Glutamatergic neuron (in vitro differentiated cells): ENCODE measurements around the gene RAB10. TPM values are rescaled to one million over a fixed set of nuclear protein-coding genes. Genes with fewer than 3 reads are reported as not detected.
A peak's percentile ranks its signal among the peaks of the same experiment; 100 is the strongest.

Experiments
- DNase-seq: peaks from one replicate; pipeline ENCODE4 v3.0.0; 2022
- H3K27ac Mint-ChIP-seq: one replicate; pipeline ENCODE4 v1.8.0; 2020; ENCODE audit warnings: mild to moderate bottlenecking, mixed read lengths, inconsistent platforms; ENCODE audit not compliant: unreplicated experiment
- H3K27me3 Mint-ChIP-seq: one replicate; pipeline ENCODE4 v1.8.0; 2020; ENCODE audit warnings: mild to moderate bottlenecking, moderate library complexity, mixed read lengths, inconsistent platforms; ENCODE audit not compliant: unreplicated experiment
- H3K36me3 Mint-ChIP-seq: one replicate; pipeline ENCODE4 v1.8.0; 2020; ENCODE audit warnings: mild to moderate bottlenecking, mixed read lengths, inconsistent platforms; ENCODE audit not compliant: unreplicated experiment
- H3K4me1 Mint-ChIP-seq: one replicate; pipeline ENCODE4 v1.8.0; 2020; ENCODE audit warnings: mild to moderate bottlenecking, low read depth, mixed read lengths, inconsistent platforms; ENCODE audit not compliant: unreplicated experiment
- H3K4me3 Mint-ChIP-seq: one replicate; pipeline ENCODE4 v1.8.0; 2020; ENCODE audit warnings: mild to moderate bottlenecking, mixed read lengths, inconsistent platforms; ENCODE audit not compliant: unreplicated experiment
- H3K9me3 Mint-ChIP-seq: one replicate; pipeline ENCODE4 v1.8.0; 2020; ENCODE audit warnings: mild to moderate bottlenecking, moderate library complexity, mixed read lengths, inconsistent platforms; ENCODE audit not compliant: unreplicated experiment
- total RNA-seq: library from RNA; stranded (reverse); fragmentation: NEBNext Ultra II Directional; extraction: Animal tissue kit (Norgen Biotek cat#: 25700); gene quantifications from one replicate; pipeline ENCODE4 v1.2.1, GENCODE V29; 2021; ENCODE audit not compliant: unreplicated experiment
- TF ChIP-seq, protein P1 (sequence below): fragments of 200-600 bp; sonication (generic); IDR thresholded peaks from one replicate; pipeline ENCODE4 v1.5.0; 2021; ENCODE audit not compliant: partially characterized antibody, unreplicated experiment

Gene RAB10
- total RNA-seq, 1 donor from 2014 or later, result 168 TPM

DNA sequence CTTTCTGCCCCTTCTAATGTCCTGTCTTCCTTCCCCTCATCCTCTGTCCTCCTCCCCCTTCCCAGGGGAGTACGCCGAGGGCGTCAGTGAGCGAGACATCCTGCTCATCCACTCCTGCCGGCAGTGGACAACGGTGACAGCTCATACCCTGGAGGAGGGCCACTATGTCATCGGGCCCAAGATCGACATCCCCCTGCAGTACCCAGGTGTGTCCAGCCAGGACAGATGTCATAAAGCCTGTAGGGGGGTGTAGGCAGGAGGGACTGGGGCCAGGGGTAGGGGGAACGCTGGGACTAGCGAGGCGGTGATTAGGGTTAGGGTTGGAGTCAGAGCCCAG lies 142.4 kb downstream of the RAB10 start:
- Mint-ChIP-seq H3K27me3 (peaks cover 11% of the 10 kb centered on the region), H3K27ac (peak overlapping the region; percentile 91), H3K4me1 (peaks cover 25% of the 10 kb centered on the region), H3K36me3 (no peaks in the 10 kb centered on the region), H3K4me3 (peak overlapping the region; percentile 86), H3K9me3 (peaks cover 24% of the 10 kb centered on the region)
- TF ChIP-seq, protein P1, sequence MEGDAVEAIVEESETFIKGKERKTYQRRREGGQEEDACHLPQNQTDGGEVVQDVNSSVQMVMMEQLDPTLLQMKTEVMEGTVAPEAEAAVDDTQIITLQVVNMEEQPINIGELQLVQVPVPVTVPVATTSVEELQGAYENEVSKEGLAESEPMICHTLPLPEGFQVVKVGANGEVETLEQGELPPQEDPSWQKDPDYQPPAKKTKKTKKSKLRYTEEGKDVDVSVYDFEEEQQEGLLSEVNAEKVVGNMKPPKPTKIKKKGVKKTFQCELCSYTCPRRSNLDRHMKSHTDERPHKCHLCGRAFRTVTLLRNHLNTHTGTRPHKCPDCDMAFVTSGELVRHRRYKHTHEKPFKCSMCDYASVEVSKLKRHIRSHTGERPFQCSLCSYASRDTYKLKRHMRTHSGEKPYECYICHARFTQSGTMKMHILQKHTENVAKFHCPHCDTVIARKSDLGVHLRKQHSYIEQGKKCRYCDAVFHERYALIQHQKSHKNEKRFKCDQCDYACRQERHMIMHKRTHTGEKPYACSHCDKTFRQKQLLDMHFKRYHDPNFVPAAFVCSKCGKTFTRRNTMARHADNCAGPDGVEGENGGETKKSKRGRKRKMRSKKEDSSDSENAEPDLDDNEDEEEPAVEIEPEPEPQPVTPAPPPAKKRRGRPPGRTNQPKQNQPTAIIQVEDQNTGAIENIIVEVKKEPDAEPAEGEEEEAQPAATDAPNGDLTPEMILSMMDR, result no peak
- DNase-seq, result no peak

DNA sequence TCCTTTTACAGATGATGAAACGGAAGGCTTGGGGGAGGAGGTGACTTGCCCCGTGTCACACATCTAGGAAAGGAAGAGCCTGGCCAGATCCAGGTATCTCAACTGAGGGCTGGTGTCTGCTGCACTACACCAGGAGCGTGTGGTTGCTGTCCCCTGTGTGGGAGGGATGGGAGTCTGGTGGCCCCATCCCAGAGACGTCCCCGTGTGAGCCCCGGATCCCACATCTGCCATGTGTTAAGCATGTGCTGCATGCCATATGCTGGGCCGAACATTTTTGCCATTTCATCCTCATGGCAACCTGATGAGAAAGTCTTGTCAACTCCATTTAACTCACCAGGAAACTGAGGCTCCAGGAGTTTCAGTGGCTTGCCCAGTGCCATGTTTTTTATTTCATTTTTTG lies 143.2 kb downstream of the RAB10 start:
- peaks cover 18% of the 10 kb centered on the region for H3K9me3 Mint-ChIP-seq
- DNase-seq, result no peak
- no peaks in the 10 kb centered on the region for H3K36me3 Mint-ChIP-seq
- H3K27ac Mint-ChIP-seq, result no peak overlapping the region
- H3K4me1 Mint-ChIP-seq, result peaks cover 28% of the 10 kb centered on the region
- peaks cover 9% of the 10 kb centered on the region for H3K27me3 Mint-ChIP-seq
- peak overlapping the region; percentile 65 for H3K4me3 Mint-ChIP-seq
- TF ChIP-seq, protein P1, result no peak

DNA sequence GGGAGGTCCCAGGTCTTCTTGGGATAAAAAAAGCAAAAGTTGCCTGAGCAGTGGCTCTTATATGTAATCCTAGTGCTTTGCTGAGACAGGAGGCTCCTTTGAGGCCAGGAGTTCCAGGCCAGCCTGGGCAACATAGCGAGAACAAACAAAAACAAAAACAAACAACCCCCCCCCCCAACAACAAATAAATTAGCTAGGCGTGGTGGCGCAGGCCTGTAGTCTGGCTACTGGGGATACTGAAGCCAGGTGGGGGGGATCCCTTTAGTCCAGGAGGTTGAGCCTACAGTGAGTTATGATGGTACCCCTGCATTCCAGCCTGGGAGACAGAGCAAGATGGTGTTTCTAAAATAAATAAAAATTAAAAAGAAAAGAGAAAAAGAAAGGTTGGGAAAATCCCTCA lies 144.4 kb downstream of the RAB10 start:
- peaks cover 28% of the 10 kb centered on the region for H3K4me1 Mint-ChIP-seq
- H3K36me3 Mint-ChIP-seq, result no peaks in the 10 kb centered on the region
- H3K27ac Mint-ChIP-seq, result no peak overlapping the region
- peak overlapping the region; percentile 67 for H3K4me3 Mint-ChIP-seq
- peaks cover 18% of the 10 kb centered on the region for H3K9me3 Mint-ChIP-seq
- TF ChIP-seq, protein P1, result no peak
- H3K27me3 Mint-ChIP-seq, result peaks cover 9% of the 10 kb centered on the region
- no peak for DNase-seq

DNA sequence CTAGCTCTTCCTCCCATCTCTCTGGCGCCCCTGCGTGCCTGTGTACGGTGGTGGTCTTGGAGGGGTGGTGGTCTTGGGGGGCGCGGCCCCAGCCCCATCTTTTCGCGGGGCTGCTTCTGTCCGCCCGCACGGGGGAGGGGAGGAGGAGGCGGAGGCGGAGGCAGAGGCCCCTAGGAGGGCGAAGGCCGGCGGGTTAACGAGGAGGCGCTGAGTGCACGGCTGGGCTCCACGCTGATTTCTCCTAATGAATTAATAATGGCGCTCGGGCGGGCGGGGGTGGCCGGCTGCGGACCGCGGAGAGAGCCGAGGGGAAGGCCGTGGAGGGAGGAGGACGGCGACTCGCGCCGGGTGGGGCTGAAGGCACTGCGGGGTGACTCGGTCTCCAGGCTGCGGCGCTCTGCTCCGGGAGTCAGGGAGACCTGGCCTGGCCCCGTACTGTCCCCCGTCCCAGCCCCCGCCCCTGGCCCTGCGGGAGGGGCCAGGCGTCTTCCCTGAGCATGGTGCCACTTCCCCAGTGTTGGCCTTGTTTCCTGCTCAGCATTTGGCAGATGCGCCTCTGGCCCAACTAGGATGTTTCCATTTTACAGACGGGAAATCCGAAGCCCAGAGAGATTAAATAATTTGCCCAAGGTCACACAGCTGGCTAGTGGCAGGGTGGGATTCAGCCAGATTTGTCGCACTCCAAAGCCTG lies 145.0 kb downstream of the RAB10 start:
- H3K27ac Mint-ChIP-seq, result peak overlapping the region; percentile 92
- TF ChIP-seq, protein P1, result no peak
- peaks cover 30% of the 10 kb centered on the region for H3K4me1 Mint-ChIP-seq
- H3K4me3 Mint-ChIP-seq, result peak overlapping the region; percentile 78
- peaks cover 12% of the 10 kb centered on the region for H3K27me3 Mint-ChIP-seq
- peak; percentile 78 for DNase-seq
- H3K36me3 Mint-ChIP-seq, result peaks cover 4% of the 10 kb centered on the region
- peaks cover 21% of the 10 kb centered on the region for H3K9me3 Mint-ChIP-seq

DNA sequence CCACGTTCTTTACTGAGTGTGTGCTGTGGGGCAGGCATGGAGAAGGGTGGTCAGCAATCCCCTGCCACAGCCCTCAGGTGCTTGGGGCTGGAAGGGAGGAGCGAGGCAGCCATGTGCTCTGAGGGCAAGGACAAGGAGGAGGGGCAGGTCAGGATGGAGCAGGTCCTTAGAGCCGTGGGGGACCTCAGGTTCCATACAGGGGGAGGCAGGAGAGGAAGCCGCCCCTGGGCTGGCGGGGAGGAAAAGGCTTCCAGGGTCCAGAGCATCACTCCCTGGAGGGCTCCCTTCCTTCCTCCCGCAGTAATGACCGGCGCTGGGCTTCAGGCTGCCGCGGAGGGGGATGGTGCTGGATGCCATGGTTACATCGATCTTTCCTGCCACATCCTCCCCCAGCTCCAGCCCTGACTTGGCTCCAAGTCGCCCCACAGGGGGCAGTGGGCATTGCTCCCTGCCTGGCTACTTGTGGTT lies 145.6 kb downstream of the RAB10 start:
- DNase-seq, result peak; percentile 86
- peaks cover 14% of the 10 kb centered on the region for H3K27me3 Mint-ChIP-seq

More for the DNA sequence above, 145.6 kb downstream of the RAB10 start:
- TF ChIP-seq, protein P1, result no peak
- peak overlapping the region; percentile 78 for H3K4me3 Mint-ChIP-seq
- H3K4me1 Mint-ChIP-seq, result peaks cover 28% of the 10 kb centered on the region
- peaks cover 20% of the 10 kb centered on the region for H3K9me3 Mint-ChIP-seq
- peak overlapping the region; percentile 92 for H3K27ac Mint-ChIP-seq
- H3K36me3 Mint-ChIP-seq, result peaks cover 5% of the 10 kb centered on the region
